Astrocyte (in vitro differentiated cells and primary cell): ENCODE results near the gene SUSD4. TPM values are rescaled to one million over a fixed set of nuclear protein-coding genes. Genes with fewer than 3 reads are reported as not detected.

Experiments used
- DNase-seq: peaks from one replicate; pipeline ENCODE4 v3.0.0-alpha.2; 2010; ENCODE audit warnings: low read depth
- FAIRE-seq: peaks from 2 replicates; lab custom pipeline; 2011; peaks lifted over from hg19 to GRCh38; lab: Jason Lieb, UNC
- H2AFZ ChIP-seq: 2 replicates; pipeline ENCODE4 v1.6.0; 2012; ENCODE audit warnings: low read depth, low read length, inconsistent platforms
- H3K27ac ChIP-seq: 2 replicates; pipeline ENCODE4 v1.5.1; 2011; ENCODE audit warnings: low read depth, low read length, inconsistent platforms
- H3K27me3 ChIP-seq: 2 replicates; pipeline ENCODE4 v1.6.0; 2011; ENCODE audit warnings: low read length, inconsistent platforms; ENCODE audit not compliant: insufficient read depth
- H3K36me3 ChIP-seq: 2 replicates; pipeline ENCODE4 v1.5.1; 2011; ENCODE audit warnings: low read length, inconsistent platforms; ENCODE audit not compliant: insufficient read depth
- H3K4me1 ChIP-seq: 2 replicates; pipeline ENCODE4 v1.5.1; 2011; ENCODE audit warnings: low read length, inconsistent platforms; ENCODE audit not compliant: insufficient read depth
- H3K4me2 ChIP-seq: 2 replicates; pipeline ENCODE4 v1.6.0; 2012; ENCODE audit warnings: low read length, inconsistent platforms
- H3K4me3 ChIP-seq: 2 replicates; pipeline ENCODE4 v1.5.1; 2011; ENCODE audit warnings: low read depth, mild to moderate bottlenecking, low read length, inconsistent platforms; ENCODE audit not compliant: insufficient read depth
- H3K79me2 ChIP-seq: 2 replicates; pipeline ENCODE4 v1.6.0; 2012; ENCODE audit warnings: mild to moderate bottlenecking, low read length, inconsistent platforms; ENCODE audit not compliant: insufficient read depth
- H3K9ac ChIP-seq: 2 replicates; pipeline ENCODE4 v1.6.0; 2012; ENCODE audit warnings: mild to moderate bottlenecking, low read length, inconsistent platforms
- H3K9me3 ChIP-seq: 2 replicates; pipeline ENCODE4 v1.5.1; 2012; ENCODE audit warnings: low read depth, mild to moderate bottlenecking, low read length, inconsistent platforms; ENCODE audit not compliant: insufficient read depth
- H4K20me1 ChIP-seq: 2 replicates; pipeline ENCODE4 v1.6.0; 2012; ENCODE audit warnings: low read length, inconsistent platforms; ENCODE audit not compliant: insufficient read depth
- H3K27ac Mint-ChIP-seq: one replicate; pipeline ENCODE4 v1.8.0; 2021; ENCODE audit warnings: mild to moderate bottlenecking, mixed read lengths; ENCODE audit not compliant: unreplicated experiment
- H3K27me3 Mint-ChIP-seq: one replicate; pipeline ENCODE4 v1.8.0; 2021; ENCODE audit warnings: low read depth, mixed read lengths; ENCODE audit not compliant: unreplicated experiment
- H3K36me3 Mint-ChIP-seq: one replicate; pipeline ENCODE4 v1.8.0; 2021; ENCODE audit warnings: low read depth, mixed read lengths; ENCODE audit not compliant: unreplicated experiment
- H3K4me1 Mint-ChIP-seq: one replicate; pipeline ENCODE4 v1.8.0; 2021; ENCODE audit warnings: low read depth, mixed read lengths; ENCODE audit not compliant: unreplicated experiment
- H3K4me3 Mint-ChIP-seq: one replicate; pipeline ENCODE4 v1.8.0; 2021; ENCODE audit warnings: mild to moderate bottlenecking, moderate library complexity, mixed read lengths; ENCODE audit not compliant: unreplicated experiment
- H3K9me3 Mint-ChIP-seq: one replicate; pipeline ENCODE4 v1.8.0; 2021; ENCODE audit warnings: mild to moderate bottlenecking, mixed read lengths; ENCODE audit not compliant: unreplicated experiment
- CTCF ChIP-seq: IDR thresholded peaks from 2 replicates; pipeline ENCODE4 v1.5.1; 2011; ENCODE audit warnings: low read depth, mild to moderate bottlenecking, inconsistent platforms, low read length, moderate library complexity; ENCODE audit not compliant: insufficient read depth
- EZH2 ChIP-seq: IDR thresholded peaks from 2 replicates; pipeline ENCODE4 v1.6.1; 2012; ENCODE audit warnings: mild to moderate bottlenecking, low read length, inconsistent platforms; ENCODE audit not compliant: insufficient read depth
- total RNA-seq: library from RNA; stranded (reverse); gene quantifications from 2 replicates; pipeline ENCODE4 v1.2.1, GENCODE V29; 2021

SUSD4 gene
- total RNA-seq, 1 donor from 2014 or later: 9.2 TPM

- DNase-seq (no peak), FAIRE-seq (no peak)
- Mint-ChIP-seq H3K4me1 (peaks cover 26% of the 10 kb centered on the region), H3K9me3 (no peaks in the 10 kb centered on the region), H3K4me3 (no peak overlapping the region), H3K27me3 (peaks cover 2% of the 10 kb centered on the region), H3K27ac (no peak overlapping the region), H3K36me3 (peaks cover 3% of the 10 kb centered on the region)
- Histone ChIP-seq H3K4me2 (no peak overlapping the region), H3K79me2 (no peaks in the 10 kb centered on the region), H3K36me3 (no peaks in the 10 kb centered on the region), H2AFZ (no peak overlapping the region), H3K9me3 (no peaks in the 10 kb centered on the region), H4K20me1 (no peaks in the 10 kb centered on the region), H3K4me3 (no peak overlapping the region), H3K4me1 (peaks cover 11% of the 10 kb centered on the region), H3K27ac (no peak overlapping the region), H3K27me3 (no peaks in the 10 kb centered on the region), H3K9ac (no peak overlapping the region)
- TF ChIP-seq EZH2 (no peak), CTCF (no peak)
Measured at GRCh38 chr1:223329664-223330415, 34.1 kb downstream of the SUSD4 start.

- FAIRE-seq: no peak
- H3K9me3 ChIP-seq: no peaks in the 10 kb centered on the region
- no peak overlapping the region for H3K9ac ChIP-seq
- Mint-ChIP-seq H3K36me3 (peaks cover 3% of the 10 kb centered on the region), H3K9me3 (no peaks in the 10 kb centered on the region), H3K4me3 (no peak overlapping the region), H3K27ac (no peak overlapping the region), H3K4me1 (peaks cover 26% of the 10 kb centered on the region), H3K27me3 (peaks cover 3% of the 10 kb centered on the region)
- H3K4me1 ChIP-seq: peaks cover 11% of the 10 kb centered on the region
- no peaks in the 10 kb centered on the region for H3K27me3 ChIP-seq
- H3K27ac ChIP-seq: no peak overlapping the region
- no peaks in the 10 kb centered on the region for H3K36me3 ChIP-seq
- H3K4me3 ChIP-seq: no peak overlapping the region
- H4K20me1 ChIP-seq: no peaks in the 10 kb centered on the region
- DNase-seq: no peak
- H3K4me2 ChIP-seq: no peak overlapping the region
- H3K79me2 ChIP-seq: no peaks in the 10 kb centered on the region
- TF ChIP-seq CTCF (no peak), EZH2 (no peak)
- H2AFZ ChIP-seq: no peak overlapping the region
Measured at GRCh38 chr1:223329252-223329651, 34.7 kb downstream of the SUSD4 start.

GRCh38 chr1:223328566-223328965 is 35.4 kb downstream of the SUSD4 start:
- H3K4me1 ChIP-seq: peaks cover 11% of the 10 kb centered on the region
- no peak overlapping the region for H2AFZ ChIP-seq
- H3K27me3 ChIP-seq: no peaks in the 10 kb centered on the region
- H3K27me3 Mint-ChIP-seq: peaks cover 3% of the 10 kb centered on the region
- H3K4me3 ChIP-seq: no peak overlapping the region
- no peaks in the 10 kb centered on the region for H3K9me3 ChIP-seq
- H3K79me2 ChIP-seq: no peaks in the 10 kb centered on the region
- no peak overlapping the region for H3K4me2 ChIP-seq
- no peak overlapping the region for H3K4me3 Mint-ChIP-seq
- no peak overlapping the region for H3K27ac ChIP-seq
- no peak overlapping the region for H3K9ac ChIP-seq
- TF ChIP-seq CTCF (no peak), EZH2 (no peak)
- H3K9me3 Mint-ChIP-seq: no peaks in the 10 kb centered on the region
- DNase-seq: no peak
- no peaks in the 10 kb centered on the region for H4K20me1 ChIP-seq
- no peak for FAIRE-seq
- no peak overlapping the region for H3K27ac Mint-ChIP-seq
- H3K36me3 Mint-ChIP-seq: peaks cover 3% of the 10 kb centered on the region
- H3K4me1 Mint-ChIP-seq: peaks cover 26% of the 10 kb centered on the region
- H3K36me3 ChIP-seq: no peaks in the 10 kb centered on the region
